ENCODE results near the gene INVS.

- TF ChIP-seq CTCF (IDR thresholded peaks at IDR 0.05), result no peak
- no peak for TF ChIP-seq POLR2A (IDR thresholded peaks at IDR 0.05)
Measured at GRCh38 chr9:100083448-100084127, 15.5 kb upstream of the INVS start.

All from testis (tissue), 2 donors.